Measurements from ENCODE around the gene PARD3. TPM values are rescaled to one million over a fixed set of nuclear protein-coding genes. Genes with fewer than 3 reads are reported as not detected.

Gene PARD3
- total RNA-seq, 1 donor from 2014 or later: 34.1 TPM

- Histone ChIP-seq H3K36me3 (no peaks in the 10 kb centered on the region), H3K27ac (no peak overlapping the region), H3K4me1 (peaks cover 43% of the 10 kb centered on the region), H3K27me3 (ENCODE audit: low read depth) (no peaks in the 10 kb centered on the region), H3K9me3 (no peaks in the 10 kb centered on the region), H3K4me3 (no peak overlapping the region)
- ATAC-seq: no peak
- intact Hi-C loops (cut with DNase I): no loop called here
- no peak for TF ChIP-seq CTCF (IDR thresholded peaks at IDR 0.05)
- no peak for DNase-seq
These were observed 116.8 kb downstream of the PARD3 start for GRCh38 chr10:34698248-34698831.

- no peak overlapping the region for H3K4me3 ChIP-seq
- H3K27ac ChIP-seq: no peak overlapping the region
- no peak for TF ChIP-seq CTCF (IDR thresholded peaks at IDR 0.05)
- H3K9me3 ChIP-seq: no peaks in the 10 kb centered on the region
- no peak for DNase-seq
- H3K4me1 ChIP-seq: peaks cover 40% of the 10 kb centered on the region
- intact Hi-C loops (cut with DNase I): no loop called here
- ATAC-seq: no peak
- H3K36me3 ChIP-seq: no peaks in the 10 kb centered on the region
- H3K27me3 ChIP-seq (ENCODE audit: low read depth): no peaks in the 10 kb centered on the region
These were observed 117.5 kb downstream of the PARD3 start for GRCh38 chr10:34697351-34698247.

GRCh38 chr10:34696423-34696822 lies 118.7 kb downstream of the PARD3 start:
- H3K4me3 ChIP-seq: no peak overlapping the region
- TF ChIP-seq CTCF (IDR thresholded peaks at IDR 0.05): no peak
- no peaks in the 10 kb centered on the region for H3K36me3 ChIP-seq
- no peaks in the 10 kb centered on the region for H3K9me3 ChIP-seq
- H3K27me3 ChIP-seq (ENCODE audit: low read depth): no peaks in the 10 kb centered on the region
- H3K27ac ChIP-seq: no peak overlapping the region
- DNase-seq (no peak), ATAC-seq (no peak)
- intact Hi-C loops (cut with DNase I): no loop called here
- H3K4me1 ChIP-seq: peaks cover 32% of the 10 kb centered on the region

DNA sequence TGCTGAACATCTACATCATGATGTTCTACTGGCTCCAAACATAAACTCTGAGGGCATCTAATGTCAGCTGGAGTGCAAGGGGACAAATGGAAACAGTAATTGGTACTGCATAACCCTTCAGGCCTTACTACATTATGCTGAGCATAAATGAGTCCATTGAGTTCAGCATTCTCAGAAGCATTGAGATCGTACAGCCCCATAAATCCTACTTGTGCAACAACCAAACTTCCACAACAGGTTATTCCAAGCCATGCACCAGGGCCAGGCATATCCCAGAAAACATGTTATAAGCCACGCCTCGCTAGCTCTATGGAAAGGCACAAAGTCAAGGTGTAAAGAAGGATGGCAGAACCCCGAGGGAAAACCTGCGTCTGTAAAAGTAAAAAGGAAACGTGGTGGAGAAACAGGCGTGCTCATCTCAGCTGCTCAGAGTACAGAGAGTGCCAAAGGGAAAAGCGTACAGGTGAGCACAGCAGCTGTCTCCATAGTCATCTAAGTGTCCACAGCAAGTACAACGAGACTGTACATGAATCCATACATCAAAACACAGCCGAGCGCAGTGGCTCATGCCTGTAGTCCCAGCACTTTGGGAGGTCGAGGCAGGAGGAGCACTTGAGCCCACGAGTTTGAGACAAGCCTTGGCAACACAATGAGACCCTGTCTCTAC lies 124.6 kb downstream of the PARD3 start:
- ATAC-seq: no peak

More for the DNA sequence above, 124.6 kb downstream of the PARD3 start:
- no peak overlapping the region for H3K27ac ChIP-seq
- intact Hi-C loops (cut with DNase I): no loop called here
- no peak overlapping the region for H3K4me3 ChIP-seq
- H3K27me3 ChIP-seq (ENCODE audit: low read depth): no peaks in the 10 kb centered on the region
- no peaks in the 10 kb centered on the region for H3K36me3 ChIP-seq
- DNase-seq: no peak
- H3K9me3 ChIP-seq: no peaks in the 10 kb centered on the region
- TF ChIP-seq CTCF (IDR thresholded peaks at IDR 0.05): no peak
- peaks cover 9% of the 10 kb centered on the region for H3K4me1 ChIP-seq

All from lower lobe of right lung (tissue), 2 donors.